Measurements from ENCODE around the gene FAM9A. TPM values are rescaled to one million over a fixed set of nuclear protein-coding genes. Genes with fewer than 3 reads are reported as not detected.

Gene FAM9A
- polyA plus RNA-seq, 3 donors: not detected

DNA sequence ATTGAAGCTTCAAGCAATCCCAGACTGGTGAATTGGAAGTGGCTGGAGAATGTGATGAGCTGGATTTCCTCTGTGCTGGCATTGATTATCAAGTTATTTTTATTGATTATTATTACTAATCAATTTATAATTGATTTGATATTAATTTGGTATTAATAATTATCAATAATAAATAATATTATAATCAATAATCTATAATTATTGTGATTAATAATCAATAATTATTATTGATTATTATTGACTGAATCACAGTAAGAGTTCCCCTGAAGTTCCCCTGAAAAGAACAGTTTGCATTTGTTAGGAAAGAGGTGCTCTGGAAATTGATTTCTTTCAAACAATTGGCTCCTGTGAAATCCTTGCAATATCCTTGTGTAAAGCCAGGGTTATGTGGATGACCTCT, 7.5 kb upstream of the FAM9A start:
- Histone ChIP-seq H3K4me2 (replicated peaks; ENCODE audit: extremely low read depth, low read length, poor library complexity, severe bottlenecking) (no peak overlapping the region), H4K20me1 (ENCODE audit: insufficient read depth, low read length) (no peaks in the 10 kb centered on the region), H3K4me1 (ENCODE audit: control insufficient read depth in 1 of 2, insufficient read depth in 2 of 2, low read length in 2 of 2) (no peaks in the 10 kb centered on the region), H3K36me3 (replicated peaks in 1 of 2; ENCODE audit: control insufficient read depth in 1 of 2, insufficient read depth in 2 of 2, low read length in 2 of 2) (no peaks in the 10 kb centered on the region), H3K9ac (ENCODE audit: insufficient read depth, low read length, poor library complexity, severe bottlenecking) (no peak overlapping the region), H3K9me3 (replicated peaks in 1 of 2; ENCODE audit: control insufficient read depth in 1 of 2, insufficient read depth in 1 of 2, low read length in 2 of 2) (no peaks in the 10 kb centered on the region), H2AFZ (ENCODE audit: insufficient read depth, low read depth, low read length, poor library complexity, severe bottlenecking) (no peak overlapping the region), H3K4me3 (replicated peaks in 1 of 3; ENCODE audit: low read depth in 2 of 3, low read length in 3 of 3) (no peak overlapping the region), H3K27me3 (ENCODE audit: control insufficient read depth in 2 of 2, insufficient read depth in 2 of 2, low read length in 2 of 2) (peaks cover 0 to 3% of the 10 kb centered on the region in 2 donors), H3K79me2 (ENCODE audit: insufficient read depth, low read length) (no peaks in the 10 kb centered on the region), H3K27ac (ENCODE audit: low read depth in 1 of 2, low read length in 2 of 2) (no peak overlapping the region)
- Mint-ChIP-seq H3K9me3 (no peaks in the 10 kb centered on the region), H3K27ac (no peak overlapping the region), H3K4me3 (no peak overlapping the region), H3K27me3 (ENCODE audit: low read depth in 3 of 3) (peaks cover 6 to 10% (median 9%) of the 10 kb centered on the region in 3 donors), H3K36me3 (no peaks in the 10 kb centered on the region), H3K4me1 (no peaks in the 10 kb centered on the region)
- no peak for DNase-seq
- TF ChIP-seq, protein P1, sequence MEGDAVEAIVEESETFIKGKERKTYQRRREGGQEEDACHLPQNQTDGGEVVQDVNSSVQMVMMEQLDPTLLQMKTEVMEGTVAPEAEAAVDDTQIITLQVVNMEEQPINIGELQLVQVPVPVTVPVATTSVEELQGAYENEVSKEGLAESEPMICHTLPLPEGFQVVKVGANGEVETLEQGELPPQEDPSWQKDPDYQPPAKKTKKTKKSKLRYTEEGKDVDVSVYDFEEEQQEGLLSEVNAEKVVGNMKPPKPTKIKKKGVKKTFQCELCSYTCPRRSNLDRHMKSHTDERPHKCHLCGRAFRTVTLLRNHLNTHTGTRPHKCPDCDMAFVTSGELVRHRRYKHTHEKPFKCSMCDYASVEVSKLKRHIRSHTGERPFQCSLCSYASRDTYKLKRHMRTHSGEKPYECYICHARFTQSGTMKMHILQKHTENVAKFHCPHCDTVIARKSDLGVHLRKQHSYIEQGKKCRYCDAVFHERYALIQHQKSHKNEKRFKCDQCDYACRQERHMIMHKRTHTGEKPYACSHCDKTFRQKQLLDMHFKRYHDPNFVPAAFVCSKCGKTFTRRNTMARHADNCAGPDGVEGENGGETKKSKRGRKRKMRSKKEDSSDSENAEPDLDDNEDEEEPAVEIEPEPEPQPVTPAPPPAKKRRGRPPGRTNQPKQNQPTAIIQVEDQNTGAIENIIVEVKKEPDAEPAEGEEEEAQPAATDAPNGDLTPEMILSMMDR (IDR thresholded peaks at IDR 0.05): no peak
- intact Hi-C loops (cut with micrococcal nuclease): no loop called here

DNA sequence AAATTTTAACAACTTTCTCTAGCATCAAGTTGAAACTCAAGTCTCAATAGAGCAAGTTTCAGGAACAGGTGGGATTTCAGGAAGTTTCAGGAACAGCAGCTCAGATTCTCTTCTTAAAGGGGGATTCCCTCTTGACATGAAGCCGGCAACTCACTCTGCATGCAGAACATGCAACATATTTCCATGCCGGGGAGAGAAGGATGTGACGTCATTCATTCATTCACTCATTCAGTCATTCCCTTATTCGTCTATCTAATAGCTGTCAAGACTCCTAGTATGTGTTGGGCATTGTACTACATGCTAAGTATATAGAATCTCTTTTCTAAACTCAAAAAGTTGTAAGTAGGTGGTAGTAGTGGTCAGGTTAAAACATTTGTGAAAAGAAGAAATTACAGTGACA, 4.8 kb upstream of the FAM9A start:
- H3K27ac ChIP-seq (ENCODE audit: low read depth in 1 of 2, low read length in 2 of 2): no peak overlapping the region
- H3K27ac Mint-ChIP-seq: no peak overlapping the region
- H3K4me1 Mint-ChIP-seq: no peaks in the 10 kb centered on the region
- H3K27me3 Mint-ChIP-seq (ENCODE audit: low read depth in 3 of 3): peaks cover 6 to 12% (median 8%) of the 10 kb centered on the region in 3 donors
- H3K9me3 Mint-ChIP-seq: peaks cover 0 to 5% (median 2%) of the 10 kb centered on the region in 7 donors
- TF ChIP-seq, protein P1 (IDR thresholded peaks at IDR 0.05): no peak
- H3K79me2 ChIP-seq (ENCODE audit: insufficient read depth, low read length): no peaks in the 10 kb centered on the region
- H3K9ac ChIP-seq (ENCODE audit: insufficient read depth, low read length, poor library complexity, severe bottlenecking): no peak overlapping the region
- H3K4me2 ChIP-seq (replicated peaks; ENCODE audit: extremely low read depth, low read length, poor library complexity, severe bottlenecking): no peak overlapping the region
- no peak overlapping the region for H3K4me3 ChIP-seq (replicated peaks in 1 of 3; ENCODE audit: low read depth in 2 of 3, low read length in 3 of 3)
- no peaks in the 10 kb centered on the region for H3K27me3 ChIP-seq (ENCODE audit: control insufficient read depth in 2 of 2, insufficient read depth in 2 of 2, low read length in 2 of 2)
- H3K36me3 ChIP-seq (replicated peaks in 1 of 2; ENCODE audit: control insufficient read depth in 1 of 2, insufficient read depth in 2 of 2, low read length in 2 of 2): no peaks in the 10 kb centered on the region
- intact Hi-C loops (cut with micrococcal nuclease): no loop called here
- no peaks in the 10 kb centered on the region for H4K20me1 ChIP-seq (ENCODE audit: insufficient read depth, low read length)
- H3K9me3 ChIP-seq (replicated peaks in 1 of 2; ENCODE audit: control insufficient read depth in 1 of 2, insufficient read depth in 1 of 2, low read length in 2 of 2): no peaks in the 10 kb centered on the region
- H2AFZ ChIP-seq (ENCODE audit: insufficient read depth, low read depth, low read length, poor library complexity, severe bottlenecking): no peak overlapping the region
- H3K36me3 Mint-ChIP-seq: no peaks in the 10 kb centered on the region
- DNase-seq: no peak
- H3K4me3 Mint-ChIP-seq: no peak overlapping the region
- no CpG with 5 or more reads among the region's 4 CpGs for WGBS (ENCODE audit: insufficient coverage)
- H3K4me1 ChIP-seq (ENCODE audit: control insufficient read depth in 1 of 2, insufficient read depth in 2 of 2, low read length in 2 of 2): no peaks in the 10 kb centered on the region
